ENCODE results near the gene EIF2AK3.

EIF2AK3 gene

GRCh38 chr2:88642278-88642677, 15.0 kb upstream of the EIF2AK3 start:
- H3K9me3 ChIP-seq (ENCODE audit: control insufficient read depth, insufficient read depth, low read length), result no peaks in the 10 kb centered on the region
- no peak overlapping the region for H3K4me2 ChIP-seq (ENCODE audit: low read length)
- no peaks in the 10 kb centered on the region for H3K36me3 ChIP-seq (ENCODE audit: control insufficient read depth, low read length)
- no peaks in the 10 kb centered on the region for H3F3A ChIP-seq (ENCODE audit: control insufficient read depth, insufficient read depth)
- TF ChIP-seq EZH2phosphoT487 (IDR thresholded peaks at IDR 0.05; ENCODE audit: borderline replicate concordance, low read length), result no peak
- TF ChIP-seq CTCF (IDR thresholded peaks at IDR 0.05; ENCODE audit: low read depth, low read length, poor library complexity, severe bottlenecking), result no peak
- no peak overlapping the region for H3K27ac ChIP-seq (ENCODE audit: low read depth, low read length)
- no peaks in the 10 kb centered on the region for H4K20me1 ChIP-seq (ENCODE audit: control insufficient read depth, insufficient read depth, low read depth, low read length)
- no peaks in the 10 kb centered on the region for H3K27me3 ChIP-seq (ENCODE audit: control insufficient read depth, low read length)
- H3K9me2 ChIP-seq (replicated peaks; ENCODE audit: control insufficient read depth, low read length), result no peaks in the 10 kb centered on the region
- peaks cover 3% of the 10 kb centered on the region; the same call in 1 of the 2 replicates for H3K4me1 ChIP-seq (ENCODE audit: control insufficient read depth, low read length)
- H3K79me2 ChIP-seq (ENCODE audit: control insufficient read depth, low read length), result no peaks in the 10 kb centered on the region
- no peak overlapping the region for H3K4me3 ChIP-seq (ENCODE audit: low read length)

DNA sequence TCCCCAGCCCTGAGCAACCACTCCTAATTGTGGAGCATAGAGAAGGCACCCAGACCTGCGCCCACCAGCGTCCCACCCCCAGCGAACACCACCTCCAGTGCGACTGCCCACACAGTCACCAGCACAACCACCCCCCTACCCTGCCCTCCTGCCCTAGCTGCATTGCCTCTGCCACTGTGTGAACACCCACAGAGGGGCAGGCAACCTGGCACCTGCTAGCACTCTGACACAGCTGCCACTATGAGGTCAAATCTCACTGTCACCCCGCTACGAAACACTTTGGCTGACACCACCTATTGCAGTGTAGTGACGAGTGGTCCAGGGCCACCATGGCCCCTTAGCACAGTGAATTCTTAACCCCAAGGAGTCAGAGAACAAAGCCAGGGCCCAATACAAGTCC, 14.1 kb upstream of the EIF2AK3 start:
- no peaks in the 10 kb centered on the region for H3K79me2 ChIP-seq (ENCODE audit: control insufficient read depth, low read length)
- H3K4me1 ChIP-seq (ENCODE audit: control insufficient read depth, low read length), result no peaks in the 10 kb centered on the region
- no peaks in the 10 kb centered on the region for H3F3A ChIP-seq (ENCODE audit: control insufficient read depth, insufficient read depth)
- TF ChIP-seq CTCF (IDR thresholded peaks at IDR 0.05; ENCODE audit: low read depth, low read length, poor library complexity, severe bottlenecking) (no peak), EZH2phosphoT487 (IDR thresholded peaks at IDR 0.05; ENCODE audit: borderline replicate concordance, low read length) (no peak)
- no peak overlapping the region for H3K4me3 ChIP-seq (ENCODE audit: low read length)
- H4K20me1 ChIP-seq (ENCODE audit: control insufficient read depth, insufficient read depth, low read depth, low read length), result no peaks in the 10 kb centered on the region
- H3K36me3 ChIP-seq (ENCODE audit: control insufficient read depth, low read length), result no peaks in the 10 kb centered on the region
- no peak overlapping the region for H3K27ac ChIP-seq (ENCODE audit: low read depth, low read length)
- H3K4me2 ChIP-seq (ENCODE audit: low read length), result no peak overlapping the region
- H3K9me2 ChIP-seq (replicated peaks; ENCODE audit: control insufficient read depth, low read length), result no peaks in the 10 kb centered on the region
- no peaks in the 10 kb centered on the region for H3K9me3 ChIP-seq (ENCODE audit: control insufficient read depth, insufficient read depth, low read length)
- no peaks in the 10 kb centered on the region for H3K27me3 ChIP-seq (ENCODE audit: control insufficient read depth, low read length)

DNA sequence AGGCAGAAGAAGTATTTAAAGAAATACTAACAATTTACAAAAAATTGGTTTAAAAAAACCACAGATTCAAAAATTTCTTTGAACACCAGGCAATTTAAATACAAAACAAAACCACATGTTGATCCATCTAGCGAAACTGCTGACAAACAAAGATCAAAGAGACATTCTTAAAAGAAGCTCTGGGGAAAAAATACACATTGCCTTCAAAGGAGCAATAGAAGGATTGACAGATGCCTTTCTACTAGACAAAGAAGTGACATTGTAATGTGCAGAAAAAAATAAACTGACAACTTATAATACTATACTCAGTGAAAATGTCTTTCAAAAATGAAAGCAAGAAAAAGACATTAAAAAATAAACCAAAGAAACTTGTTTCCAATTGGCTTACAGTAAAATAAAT, 12.6 kb upstream of the EIF2AK3 start:
- H3K4me1 ChIP-seq (ENCODE audit: control insufficient read depth, low read length), result no peaks in the 10 kb centered on the region
- H3K36me3 ChIP-seq (ENCODE audit: control insufficient read depth, low read length), result no peaks in the 10 kb centered on the region
- no peaks in the 10 kb centered on the region for H3K27me3 ChIP-seq (ENCODE audit: control insufficient read depth, low read length)
- H3K9me2 ChIP-seq (replicated peaks; ENCODE audit: control insufficient read depth, low read length), result no peaks in the 10 kb centered on the region
- no peak overlapping the region for H3K4me3 ChIP-seq (ENCODE audit: low read length)
- H3K27ac ChIP-seq (ENCODE audit: low read depth, low read length), result no peak overlapping the region
- H3F3A ChIP-seq (ENCODE audit: control insufficient read depth, insufficient read depth), result no peaks in the 10 kb centered on the region
- H3K4me2 ChIP-seq (ENCODE audit: low read length), result no peak overlapping the region
- TF ChIP-seq EZH2phosphoT487 (IDR thresholded peaks at IDR 0.05; ENCODE audit: borderline replicate concordance, low read length) (no peak), CTCF (IDR thresholded peaks at IDR 0.05; ENCODE audit: low read depth, low read length, poor library complexity, severe bottlenecking) (no peak)
- no peaks in the 10 kb centered on the region for H3K9me3 ChIP-seq (ENCODE audit: control insufficient read depth, insufficient read depth, low read length)
- no peaks in the 10 kb centered on the region for H3K79me2 ChIP-seq (ENCODE audit: control insufficient read depth, low read length)
- no peaks in the 10 kb centered on the region for H4K20me1 ChIP-seq (ENCODE audit: control insufficient read depth, insufficient read depth, low read depth, low read length)

GRCh38 chr2:88638743-88639142, 11.5 kb upstream of the EIF2AK3 start:
- H3K4me2 ChIP-seq (ENCODE audit: low read length), result no peak overlapping the region
- no peaks in the 10 kb centered on the region for H3F3A ChIP-seq (ENCODE audit: control insufficient read depth, insufficient read depth)
- no peaks in the 10 kb centered on the region for H4K20me1 ChIP-seq (ENCODE audit: control insufficient read depth, insufficient read depth, low read depth, low read length)
- H3K9me3 ChIP-seq (ENCODE audit: control insufficient read depth, insufficient read depth, low read length), result no peaks in the 10 kb centered on the region
- no peaks in the 10 kb centered on the region for H3K27me3 ChIP-seq (ENCODE audit: control insufficient read depth, low read length)
- no peaks in the 10 kb centered on the region for H3K36me3 ChIP-seq (ENCODE audit: control insufficient read depth, low read length)
- H3K27ac ChIP-seq (ENCODE audit: low read depth, low read length), result no peak overlapping the region
- TF ChIP-seq CTCF (IDR thresholded peaks at IDR 0.05; ENCODE audit: low read depth, low read length, poor library complexity, severe bottlenecking) (no peak), EZH2phosphoT487 (IDR thresholded peaks at IDR 0.05; ENCODE audit: borderline replicate concordance, low read length) (no peak)
- H3K9me2 ChIP-seq (replicated peaks; ENCODE audit: control insufficient read depth, low read length), result no peaks in the 10 kb centered on the region
- H3K4me3 ChIP-seq (ENCODE audit: low read length), result no peak overlapping the region
- no peaks in the 10 kb centered on the region for H3K79me2 ChIP-seq (ENCODE audit: control insufficient read depth, low read length)
- H3K4me1 ChIP-seq (ENCODE audit: control insufficient read depth, low read length), result no peaks in the 10 kb centered on the region

Measured in DOHH2 (cell line).